GM20000 (cell line): ENCODE measurements around the gene CTNNBL1.
"Not testable (repeated sequence)": the region's sequence is repeated elsewhere in the genome, so short reads cannot be mapped to it uniquely, and the experiment has no call there.

Experiments
- DNase-seq: peaks from one replicate; pipeline ENCODE4 v3.0.0; 2012; ENCODE audit warnings: low spot score
- TF ChIP-seq, protein P1 (sequence below): IDR thresholded peaks from 2 replicates; pipeline ENCODE4 v1.5.1; 2012; ENCODE audit warnings: mild to moderate bottlenecking, control low read depth; ENCODE audit errors: extremely low read depth, missing control alignments

CTNNBL1 gene

DNA sequence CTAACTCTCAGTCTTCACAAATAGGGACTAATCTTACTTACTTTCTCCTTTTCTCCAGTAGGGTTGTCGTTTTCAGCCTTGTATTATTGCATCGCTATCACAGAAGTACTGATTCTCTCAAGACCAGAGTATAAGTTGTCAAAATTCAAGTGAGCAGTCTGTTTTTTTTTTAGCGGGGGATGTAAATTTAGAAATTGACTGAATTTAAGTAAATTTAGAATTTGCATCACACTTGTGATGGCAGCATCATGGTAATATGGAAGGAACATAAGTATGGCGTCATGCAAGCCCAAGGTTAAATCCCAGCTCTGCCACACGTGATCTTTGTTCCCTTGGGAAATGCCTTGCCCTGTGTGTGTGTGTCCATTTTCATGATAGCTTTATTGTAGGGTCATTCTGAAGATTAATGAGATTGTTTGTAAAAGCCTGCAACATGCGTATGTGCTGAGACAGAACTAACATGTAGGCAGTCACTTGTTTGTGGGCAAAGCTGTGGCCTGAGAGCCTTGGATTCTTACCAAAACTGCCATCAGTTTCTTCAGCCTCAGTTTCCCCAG is 156.3 kb downstream of the CTNNBL1 start:
- TF ChIP-seq, protein P1, sequence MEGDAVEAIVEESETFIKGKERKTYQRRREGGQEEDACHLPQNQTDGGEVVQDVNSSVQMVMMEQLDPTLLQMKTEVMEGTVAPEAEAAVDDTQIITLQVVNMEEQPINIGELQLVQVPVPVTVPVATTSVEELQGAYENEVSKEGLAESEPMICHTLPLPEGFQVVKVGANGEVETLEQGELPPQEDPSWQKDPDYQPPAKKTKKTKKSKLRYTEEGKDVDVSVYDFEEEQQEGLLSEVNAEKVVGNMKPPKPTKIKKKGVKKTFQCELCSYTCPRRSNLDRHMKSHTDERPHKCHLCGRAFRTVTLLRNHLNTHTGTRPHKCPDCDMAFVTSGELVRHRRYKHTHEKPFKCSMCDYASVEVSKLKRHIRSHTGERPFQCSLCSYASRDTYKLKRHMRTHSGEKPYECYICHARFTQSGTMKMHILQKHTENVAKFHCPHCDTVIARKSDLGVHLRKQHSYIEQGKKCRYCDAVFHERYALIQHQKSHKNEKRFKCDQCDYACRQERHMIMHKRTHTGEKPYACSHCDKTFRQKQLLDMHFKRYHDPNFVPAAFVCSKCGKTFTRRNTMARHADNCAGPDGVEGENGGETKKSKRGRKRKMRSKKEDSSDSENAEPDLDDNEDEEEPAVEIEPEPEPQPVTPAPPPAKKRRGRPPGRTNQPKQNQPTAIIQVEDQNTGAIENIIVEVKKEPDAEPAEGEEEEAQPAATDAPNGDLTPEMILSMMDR, result no peak
- DNase-seq, result no peak

DNA sequence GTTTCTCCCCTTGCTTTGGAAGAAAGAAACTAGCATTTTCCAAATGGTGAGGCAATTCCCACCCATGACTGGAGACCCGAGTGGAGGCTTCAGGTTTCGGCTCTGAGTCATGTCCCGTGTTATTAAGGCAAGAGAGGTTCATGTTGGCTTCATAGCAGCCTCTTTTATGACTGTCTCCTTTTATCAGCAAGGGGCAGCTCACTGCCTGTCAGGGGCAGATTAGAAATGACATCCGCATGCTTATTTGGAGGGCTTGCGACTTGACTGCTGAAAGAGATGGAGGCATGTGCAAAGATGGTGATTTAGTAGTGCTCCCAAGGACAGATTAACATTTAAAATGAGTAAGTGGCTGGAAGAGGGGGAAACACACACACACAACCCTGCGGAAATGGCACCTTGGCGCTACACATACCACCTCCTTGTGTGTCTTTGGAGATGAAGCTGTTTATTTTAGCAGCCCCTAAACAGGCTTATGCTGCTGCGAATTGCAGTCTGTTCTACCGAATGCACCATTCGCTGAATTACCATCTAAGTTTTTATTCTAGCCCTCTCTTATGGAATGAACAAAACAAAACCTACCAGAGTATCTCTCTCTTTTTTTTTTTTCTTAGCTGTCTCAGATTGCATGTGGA is 157.0 kb downstream of the CTNNBL1 start:
- no peak for DNase-seq

DNA sequence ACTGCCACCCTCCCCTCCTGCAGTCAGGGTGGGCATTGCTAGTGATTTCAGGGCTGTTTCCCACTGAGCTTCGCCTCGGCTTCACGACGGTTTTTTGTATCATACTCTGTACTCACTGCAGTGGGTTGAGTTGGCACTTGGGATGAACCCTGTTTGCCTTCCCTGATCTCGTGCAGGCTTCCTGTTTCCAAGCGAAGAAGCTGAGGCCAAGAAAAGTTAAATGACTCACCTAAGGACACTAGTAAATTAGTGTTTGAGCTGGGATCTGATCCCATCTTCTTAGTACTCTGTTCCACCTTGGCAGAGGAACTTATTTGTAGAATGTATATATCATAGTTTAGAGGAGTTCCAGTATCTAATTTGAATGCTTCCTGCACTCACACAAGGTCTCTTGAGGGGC is 158.8 kb downstream of the CTNNBL1 start:
- TF ChIP-seq, protein P1, result no peak
- DNase-seq, result no peak

More for the DNA sequence above, 157.0 kb downstream of the CTNNBL1 start:
- TF ChIP-seq, protein P1, result no peak

DNA sequence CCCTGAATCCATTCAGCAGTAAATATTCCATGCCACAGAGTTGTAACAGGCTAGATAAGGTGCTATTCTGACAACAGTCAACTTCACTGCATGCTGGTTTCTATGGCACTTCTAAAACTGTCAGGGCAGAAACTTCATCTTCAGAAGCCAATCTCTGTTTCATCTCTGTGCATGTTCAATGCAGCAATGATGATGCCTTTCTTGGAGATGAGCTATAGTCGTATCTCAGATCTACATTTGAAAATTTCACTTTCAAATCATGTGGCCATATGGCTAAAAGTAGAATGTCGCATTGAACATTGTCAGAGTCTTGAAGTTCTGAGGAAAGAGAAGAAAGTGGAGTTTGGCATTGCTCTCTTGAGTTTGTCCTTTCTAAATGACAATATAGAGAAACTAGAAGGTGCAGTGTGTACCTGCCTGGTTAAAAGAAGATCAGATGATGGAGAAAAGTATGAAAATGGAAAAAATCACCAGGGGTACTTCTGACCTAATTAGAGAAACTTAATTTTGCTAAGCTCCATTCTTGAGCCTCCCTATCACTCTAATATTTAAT is 160.1 kb downstream of the CTNNBL1 start:
- peak; percentile 37 for DNase-seq
- TF ChIP-seq, protein P1, result no peak

DNA sequence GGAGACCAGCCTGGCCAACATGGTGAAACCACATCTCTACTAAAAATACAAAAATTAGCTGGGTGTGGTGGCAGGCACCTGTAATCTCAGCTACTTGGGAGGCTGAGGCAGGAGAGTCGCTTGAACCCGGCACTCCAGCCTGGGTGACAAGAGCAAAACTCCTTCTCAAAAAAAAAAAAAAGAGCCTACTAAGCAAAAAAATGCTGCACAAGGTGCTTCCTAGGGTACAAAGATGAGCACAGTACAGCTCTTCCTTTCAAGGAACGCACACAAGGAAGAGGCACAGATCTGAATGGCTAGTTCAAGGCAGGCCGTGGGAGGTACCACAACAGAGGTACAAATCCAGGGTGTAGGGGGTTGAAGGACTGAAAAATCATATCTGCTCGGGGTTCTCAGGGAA is 162.2 kb downstream of the CTNNBL1 start:
- not testable (repeated sequence) for DNase-seq

DNA sequence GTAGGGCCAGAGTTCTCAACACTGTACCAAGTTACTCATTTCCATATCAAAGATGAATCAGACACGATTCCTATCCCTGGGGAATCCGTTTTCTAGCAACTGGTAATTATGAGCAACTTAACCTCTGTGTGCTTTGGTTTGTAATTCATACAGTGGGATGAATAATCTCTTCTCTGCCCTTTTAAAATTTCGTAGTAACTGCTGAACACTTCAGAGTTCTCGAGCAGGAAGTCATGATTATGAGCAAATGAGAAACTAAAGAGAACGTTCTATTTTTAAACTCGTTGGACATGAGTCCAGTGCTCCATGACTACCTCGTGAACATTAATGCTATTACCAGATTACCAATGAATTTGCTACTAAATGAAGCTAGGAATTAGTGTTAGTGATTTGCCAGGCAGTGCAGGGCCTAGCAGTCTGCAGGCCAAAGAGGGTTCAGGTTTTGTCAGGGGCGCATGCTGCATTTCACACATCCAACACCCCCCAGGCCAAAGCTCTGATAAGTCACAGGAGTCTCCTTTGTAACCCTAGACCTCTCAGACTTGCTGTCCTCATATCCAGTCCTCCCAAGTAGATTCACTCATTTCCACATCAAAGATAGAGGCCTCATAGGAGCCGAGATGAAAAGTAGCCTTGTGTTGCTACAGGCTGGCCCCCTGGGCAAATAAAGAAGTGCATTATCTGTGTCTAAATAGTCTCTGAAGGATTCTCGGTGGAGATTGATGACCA is 163.3 kb downstream of the CTNNBL1 start:
- DNase-seq, result no peak
- TF ChIP-seq, protein P1, result no peak

DNA sequence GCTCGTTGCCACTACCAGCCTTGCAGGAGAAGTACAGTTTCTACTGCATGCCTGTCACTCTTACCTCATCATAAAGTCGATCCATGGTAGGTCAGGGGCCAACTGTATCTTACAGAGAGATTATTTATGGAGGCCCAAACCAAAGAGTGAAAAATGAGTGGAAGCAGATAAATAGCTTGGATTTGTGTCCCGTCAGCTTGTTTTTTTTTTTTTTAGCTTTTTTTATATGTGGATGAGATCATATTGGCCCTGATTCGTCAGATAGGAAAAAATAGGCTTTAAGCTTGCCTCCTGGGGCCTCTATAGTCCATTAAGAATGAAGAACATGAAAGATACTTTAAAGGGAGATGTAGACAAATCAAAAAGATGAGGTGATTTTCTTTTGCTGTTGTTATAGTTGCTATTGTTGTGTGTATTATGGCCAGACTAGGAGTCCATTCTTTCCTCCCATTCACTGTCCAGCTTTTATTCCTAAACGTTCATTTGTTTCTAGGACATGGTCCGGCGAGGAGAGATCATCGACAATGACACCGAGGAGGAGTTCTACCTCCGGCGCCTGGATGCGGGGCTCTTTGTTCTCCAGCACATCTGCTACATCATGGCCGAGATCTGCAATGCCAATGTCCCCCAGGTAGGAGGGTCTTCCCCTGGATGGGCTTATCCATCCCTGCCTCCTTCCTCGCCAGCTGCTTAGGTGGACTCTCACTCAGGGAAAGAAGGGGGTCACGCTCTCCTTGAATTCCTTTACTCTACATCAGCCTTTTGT is 165.8 kb downstream of the CTNNBL1 start:
- TF ChIP-seq, protein P1, result no peak
- no peak for DNase-seq
